A673 (cell line): Measurements from ENCODE around the gene SIRPB2. TPM values are rescaled to one million over a fixed set of nuclear protein-coding genes. Genes with fewer than 3 reads are reported as not detected.

Source experiments
- BruUV-seq: library from RNA; stranded (reverse); fragments of 400-500 nt; replicated peaks from 2 replicates; lab custom pipeline; 2021; lab: Mats Ljungman, UMichigan
- CTCF ChIA-PET: fragments of 300-600 bp; sonication (Branson Sonifier 250); formaldehyde crosslinking; loops from one replicate; lab custom pipeline; 2022; ENCODE audit warnings: antibody characterized with exemption; lab: Charles Lee
- POLR2A ChIA-PET: fragments of 300-600 bp; sonication (Branson Sonifier 250); formaldehyde crosslinking; loops from one replicate; lab custom pipeline; 2022; ENCODE audit warnings: antibody characterized with exemption; ENCODE audit not compliant: low non-redundant PET; lab: Charles Lee
- DNase-seq: peaks from one replicate; pipeline ENCODE4 v3.0.0-alpha.2; 2015; ENCODE audit warnings: low spot score
- H3K27ac ChIP-seq: fragments of 200-600 bp; sonication (generic); 2 replicates; pipeline ENCODE4 v1.5.1; 2016; ENCODE audit warnings: mixed run types, low read depth, mild to moderate bottlenecking, mixed read lengths, antibody characterized with exemption, low read length; ENCODE audit not compliant: poor library complexity, severe bottlenecking
- H3K27me3 ChIP-seq: fragments of 200-600 bp; sonication (generic); replicated peaks from 2 replicates; pipeline ENCODE4 v1.6.1; 2017; ENCODE audit warnings: mixed run types, low read depth, mild to moderate bottlenecking, mixed read lengths, antibody characterized with exemption, low read length; ENCODE audit not compliant: insufficient read depth, poor library complexity
- H3K36me3 ChIP-seq: fragments of 200-600 bp; sonication (generic); 2 replicates; pipeline ENCODE4 v1.6.1; 2016; ENCODE audit warnings: mixed run types, mild to moderate bottlenecking, mixed read lengths, antibody characterized with exemption, low read length; ENCODE audit not compliant: insufficient read depth, poor library complexity, severe bottlenecking
- H3K4me1 ChIP-seq: fragments of 200-600 bp; sonication (generic); 2 replicates; pipeline ENCODE4 v1.6.1; 2017; ENCODE audit warnings: mixed run types, mild to moderate bottlenecking, mixed read lengths, antibody characterized with exemption, low read length; ENCODE audit not compliant: insufficient read depth, poor library complexity, severe bottlenecking
- H3K4me3 ChIP-seq: fragments of 200-600 bp; sonication (generic); 2 replicates; pipeline ENCODE4 v1.5.1; 2016; ENCODE audit warnings: low read depth, mixed run types, mild to moderate bottlenecking, mixed read lengths, low read length; ENCODE audit not compliant: poor library complexity, severe bottlenecking
- H3K9me3 ChIP-seq: fragments of 200-600 bp; sonication (generic); 2 replicates; pipeline ENCODE4 v1.6.1; 2016; ENCODE audit warnings: mixed run types, low read depth, mild to moderate bottlenecking, mixed read lengths, antibody characterized with exemption, low read length; ENCODE audit not compliant: poor library complexity, severe bottlenecking
- EZH2 ChIP-seq: fragments of 200-600 bp; sonication (generic); IDR thresholded peaks from 2 replicates; pipeline ENCODE4 v1.6.1; 2017; ENCODE audit warnings: borderline replicate concordance, low read depth, mild to moderate bottlenecking, mixed read lengths, antibody characterized with exemption, low read length; ENCODE audit not compliant: poor library complexity, severe bottlenecking
- intact Hi-C: fragments of 100-400 bp; cut with micrococcal nuclease; formaldehyde crosslinking; loops from one replicate; pipeline ENCODE4 v1.10.0; 2022; ENCODE audit not compliant: unreplicated experiment
- total RNA-seq: library from RNA; stranded (reverse); gene quantifications from 2 replicates; pipeline ENCODE4 v1.2.3, GENCODE V29; 2021
- TF ChIP-seq, protein P1 (sequence below): fragments of 300-800, 200-600 bp; sonication (generic); conservative IDR thresholded peaks from 2 replicates; pipeline ENCODE4 v1.5.1; 2017; ENCODE audit warnings: low read depth, mild to moderate bottlenecking, antibody characterized with exemption, low read length, moderate library complexity, mixed read lengths

Gene SIRPB2
- total RNA-seq, 1 experiment from 2014 or later, result 3.1 TPM

DNA sequence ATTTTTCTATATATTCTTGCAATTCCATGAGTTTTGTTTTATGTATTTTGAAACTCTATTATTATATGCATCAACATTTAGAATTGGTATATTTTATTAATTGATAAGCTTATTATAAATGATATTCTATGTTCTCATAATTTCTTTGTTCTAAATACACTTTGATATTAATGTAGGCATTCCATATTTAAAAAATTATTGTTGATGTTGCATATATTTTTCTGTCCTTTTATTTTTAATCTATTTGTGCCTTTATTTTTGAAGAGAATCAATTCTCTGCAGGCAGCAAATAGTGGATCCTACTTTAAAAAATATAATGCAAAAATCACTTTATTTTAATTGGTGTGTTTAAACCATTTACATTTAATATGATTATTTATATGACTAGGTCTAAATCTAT lies 36.7 kb upstream of the SIRPB2 start:
- Histone ChIP-seq H3K36me3 (no peaks in the 10 kb centered on the region), H3K4me1 (peaks cover 13% of the 10 kb centered on the region), H3K4me3 (no peak overlapping the region), H3K27me3 (no peaks in the 10 kb centered on the region), H3K27ac (no peak overlapping the region), H3K9me3 (no peaks in the 10 kb centered on the region)
- DNase-seq, result no peak
- CTCF ChIA-PET, result no interaction called here
- TF ChIP-seq, protein P1, sequence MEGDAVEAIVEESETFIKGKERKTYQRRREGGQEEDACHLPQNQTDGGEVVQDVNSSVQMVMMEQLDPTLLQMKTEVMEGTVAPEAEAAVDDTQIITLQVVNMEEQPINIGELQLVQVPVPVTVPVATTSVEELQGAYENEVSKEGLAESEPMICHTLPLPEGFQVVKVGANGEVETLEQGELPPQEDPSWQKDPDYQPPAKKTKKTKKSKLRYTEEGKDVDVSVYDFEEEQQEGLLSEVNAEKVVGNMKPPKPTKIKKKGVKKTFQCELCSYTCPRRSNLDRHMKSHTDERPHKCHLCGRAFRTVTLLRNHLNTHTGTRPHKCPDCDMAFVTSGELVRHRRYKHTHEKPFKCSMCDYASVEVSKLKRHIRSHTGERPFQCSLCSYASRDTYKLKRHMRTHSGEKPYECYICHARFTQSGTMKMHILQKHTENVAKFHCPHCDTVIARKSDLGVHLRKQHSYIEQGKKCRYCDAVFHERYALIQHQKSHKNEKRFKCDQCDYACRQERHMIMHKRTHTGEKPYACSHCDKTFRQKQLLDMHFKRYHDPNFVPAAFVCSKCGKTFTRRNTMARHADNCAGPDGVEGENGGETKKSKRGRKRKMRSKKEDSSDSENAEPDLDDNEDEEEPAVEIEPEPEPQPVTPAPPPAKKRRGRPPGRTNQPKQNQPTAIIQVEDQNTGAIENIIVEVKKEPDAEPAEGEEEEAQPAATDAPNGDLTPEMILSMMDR, result no peak
- no peak for TF ChIP-seq EZH2
- intact Hi-C loops, result no loop called here
- no TSS peak for BruUV-seq
- POLR2A ChIA-PET, result no interaction called here

DNA sequence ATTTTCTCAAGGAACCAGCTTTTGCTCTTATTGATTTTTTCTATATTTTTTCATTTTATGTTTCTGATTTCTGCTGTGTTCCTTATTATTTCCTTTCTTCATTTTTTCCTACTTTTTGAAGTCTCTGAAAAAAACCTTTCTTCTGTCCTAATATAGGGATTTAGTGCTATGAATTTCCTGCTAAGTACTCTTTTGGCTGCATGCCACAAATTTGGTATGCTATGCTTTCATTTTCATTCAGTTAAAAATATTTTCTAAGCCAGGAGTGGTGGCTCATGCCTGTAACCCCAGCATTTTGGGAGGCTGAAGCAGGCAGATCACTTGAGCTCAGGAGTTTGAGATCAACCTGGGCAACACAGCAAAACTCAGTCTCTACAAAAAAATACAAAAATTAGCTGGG lies 35.7 kb upstream of the SIRPB2 start:
- CTCF ChIA-PET, result no interaction called here
- Histone ChIP-seq H3K4me1 (peaks cover 13% of the 10 kb centered on the region), H3K27me3 (no peaks in the 10 kb centered on the region), H3K9me3 (no peaks in the 10 kb centered on the region), H3K36me3 (no peaks in the 10 kb centered on the region), H3K27ac (no peak overlapping the region), H3K4me3 (no peak overlapping the region)
- BruUV-seq, result no TSS peak
- peak; percentile 63 for DNase-seq
- intact Hi-C loops, result no loop called here
- TF ChIP-seq EZH2, result no peak
- TF ChIP-seq, protein P1, result no peak
- POLR2A ChIA-PET, result no interaction called here

DNA sequence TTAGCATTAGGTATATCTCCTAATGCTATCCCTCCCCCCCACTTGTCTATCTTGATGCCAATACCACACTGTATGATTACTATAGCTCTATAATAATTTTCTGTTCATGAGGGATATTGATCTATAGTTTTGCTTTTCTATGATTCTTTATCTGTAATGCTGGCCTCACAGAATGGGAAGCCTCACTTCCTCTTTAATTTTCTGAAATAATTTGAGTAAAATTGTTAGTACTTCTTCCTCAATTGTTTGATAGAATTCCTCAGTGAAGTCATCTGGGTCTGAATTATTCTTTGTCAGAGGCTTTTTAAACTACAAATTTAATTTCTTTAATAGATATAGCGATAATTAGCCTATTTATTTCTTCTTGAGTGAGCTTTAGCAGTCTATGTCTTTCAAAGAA lies 35.1 kb upstream of the SIRPB2 start:
- no peak for TF ChIP-seq EZH2
- TF ChIP-seq, protein P1, result no peak
- Histone ChIP-seq H3K4me1 (peaks cover 13% of the 10 kb centered on the region), H3K27ac (no peak overlapping the region), H3K27me3 (no peaks in the 10 kb centered on the region), H3K36me3 (no peaks in the 10 kb centered on the region), H3K9me3 (no peaks in the 10 kb centered on the region), H3K4me3 (no peak overlapping the region)
- no peak for DNase-seq
- CTCF ChIA-PET, result no interaction called here
- intact Hi-C loops, result no loop called here
- no TSS peak for BruUV-seq
- POLR2A ChIA-PET, result no interaction called here
